Psoas muscle (tissue), 8 donors: ENCODE data around the gene VN1R5. TPM values are rescaled to one million over a fixed set of nuclear protein-coding genes. Genes with fewer than 3 reads are reported as not detected.

ENCODE experiments used
- ATAC-seq, 4 donors: fragments of 200-7000 bp; cut with Tn5 transposase; one replicate each; pipeline ENCODE4 v1.9.1; 2020; ENCODE audit warnings: moderate library complexity in 3 of 4, mild to moderate bottlenecking in 2 of 4
- DNase-seq, 2 donors: peaks; one replicate each; pipeline ENCODE4 v3.0.0-alpha.2; 2020
- H3K27ac ChIP-seq: fragments of 200-600 bp; one replicate; pipeline ENCODE4 v1.8.0; 2022
- H3K27me3 ChIP-seq, 3 donors: fragments of 200-600 bp in 1 of 3; one replicate each; pipeline versions ENCODE4 v1.6.1 to v1.8.0; 2013 to 2022; ENCODE audit warnings: low read length in 2 of 3, mild to moderate bottlenecking in 2 of 3, moderate library complexity in 1 of 3; ENCODE audit not compliant: insufficient read depth in 3 of 3
- H3K36me3 ChIP-seq, 2 donors: fragments of 200-600 bp in 1 of 2; one replicate each; pipeline versions ENCODE4 v1.6.1 to v1.8.0; 2013 to 2022; ENCODE audit warnings: low read depth in 1 of 2, mild to moderate bottlenecking in 1 of 2, moderate library complexity in 1 of 2; ENCODE audit not compliant: insufficient read depth in 1 of 2
- H3K4me1 ChIP-seq: fragments of 200-600 bp; one replicate; pipeline ENCODE4 v1.8.0; 2022
- H3K4me3 ChIP-seq: fragments of 200-600 bp; one replicate; pipeline ENCODE4 v1.8.0; 2022; ENCODE audit warnings: mild to moderate bottlenecking
- H3K9me3 ChIP-seq: fragments of 200-600 bp; one replicate; pipeline ENCODE4 v1.8.0; 2022
- CTCF ChIP-seq: fragments of 200-600 bp; IDR thresholded peaks from one replicate; pipeline ENCODE4 v1.8.0; 2022; ENCODE audit warnings: antibody characterized with exemption
- WGBS, 3 donors: extraction: QIAGEN DNeasy Blood & Tissue Kit; methylation state at CpG; one replicate each; pipeline versions ENCODE4 v1.1.6 to v1.1.7; 2013; 5-methylcytosine and 5-hydroxymethylcytosine counted together
- intact Hi-C, 2 donors: fragments of 100-400 bp; cut with DNase I; formaldehyde crosslinking; loops; one replicate each; pipeline versions ENCODE4 v1.11.0 to v1.14.2; 2022
- polyA plus RNA-seq, 3 donors: library from polyadenylated mRNA; stranded (reverse); fragments of 200-250 nt; gene quantifications; one replicate each; pipeline ENCODE4 v1.2.3, GENCODE V29; 2013
- total RNA-seq, 4 donors: library from RNA; stranded (reverse); fragmentation: NEBNext Ultra II Directional in 2 of 4; extraction: Animal tissue kit (Norgen Biotek cat#: 25700) in 2 of 4; gene quantifications; one replicate each; pipeline versions ENCODE4 v1.2.1 to v1.2.4, GENCODE V29; 2021 to 2023
- donor health status: healthy with polysubstance abuse.
- donor health status: DM: no; HTN: no; CAD: no; lungs with moderate emphysema.
- donor health status: Bipolar disorder and iron deficiency.
- donor health status: healthy.
- donor health status: DM: yes; HTN: yes; CAD: no.
- donor health status: DM: no; HTN: no; CAD: no.
- donor health status: DM: no; HTN: no; CAD: no.
- donor health status: DM: yes; HTN: yes; CAD: no.

Gene VN1R5
- total and polyA plus RNA-seq, 7 donors: not detected

- TF ChIP-seq CTCF: no peak
- no peak for ATAC-seq
- Histone ChIP-seq H3K9me3 (peaks cover 18% of the 10 kb centered on the region), H3K4me3 (no peak overlapping the region), H3K27me3 (no peaks in the 10 kb centered on the region), H3K36me3 (no peaks in the 10 kb centered on the region), H3K4me1 (no peaks in the 10 kb centered on the region), H3K27ac (no peak overlapping the region)
- no peak for DNase-seq
- intact Hi-C loops: no loop called here
Observed at GRCh38 chr1:247246325-247247115, 9.4 kb upstream of the VN1R5 start.

GRCh38 chr1:247247568-247247967, 8.3 kb upstream of the VN1R5 start:
- ATAC-seq (no peak), DNase-seq (no peak)
- no peak for TF ChIP-seq CTCF
- WGBS, 3 donors: 96 to 97% (median 97%) methylated on average over 1 of the region's 1 CpG
- Histone ChIP-seq H3K36me3 (no peaks in the 10 kb centered on the region), H3K4me3 (no peak overlapping the region), H3K4me1 (no peaks in the 10 kb centered on the region), H3K27me3 (no peaks in the 10 kb centered on the region), H3K27ac (no peak overlapping the region), H3K9me3 (peaks cover 18% of the 10 kb centered on the region)
- intact Hi-C loops: no loop called here

GRCh38 chr1:247266053-247266452, 10.2 kb downstream of the VN1R5 start:
- Histone ChIP-seq H3K9me3 (peaks cover 3% of the 10 kb centered on the region), H3K4me3 (no peak overlapping the region), H3K27me3 (no peaks in the 10 kb centered on the region), H3K36me3 (no peaks in the 10 kb centered on the region), H3K4me1 (no peaks in the 10 kb centered on the region), H3K27ac (no peak overlapping the region)
- TF ChIP-seq CTCF: no peak
- WGBS, 3 donors: 82 to 87% (median 83%) methylated on average over 5 of the region's 5 CpGs
- DNase-seq: no peak
- no peak for ATAC-seq
- intact Hi-C loops: no loop called here

DNA sequence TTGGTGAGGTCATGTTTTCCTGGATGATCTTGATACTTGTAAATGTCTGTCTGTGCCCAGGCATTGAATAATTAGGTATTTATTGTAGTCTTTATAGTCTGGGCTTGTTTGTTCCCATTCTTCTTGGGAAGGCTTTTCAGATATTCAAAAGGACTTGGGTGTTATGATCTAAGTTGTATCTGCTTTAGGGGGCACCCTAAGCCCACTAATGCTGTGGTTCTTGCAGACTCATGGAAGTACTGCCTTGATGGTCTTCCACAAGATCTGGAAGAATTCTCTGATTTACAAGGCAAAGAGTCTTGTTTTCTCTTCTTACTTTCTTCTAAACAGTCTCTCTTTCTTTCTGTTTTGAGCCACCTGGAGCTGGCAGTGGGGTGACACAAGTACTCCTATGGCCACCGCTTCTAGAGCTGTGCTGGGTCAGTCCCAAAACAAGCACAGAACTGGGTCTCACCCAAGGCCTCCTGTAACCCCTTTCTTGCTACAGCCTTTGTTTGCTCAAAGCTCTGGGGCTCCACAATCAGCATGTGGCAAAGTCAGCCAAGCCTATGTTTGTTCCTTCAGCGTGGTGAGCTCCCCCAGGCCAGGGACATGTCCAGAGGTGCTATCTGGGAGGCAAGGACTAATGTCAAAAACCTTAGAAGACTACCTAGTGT, 12.6 kb downstream of the VN1R5 start:
- Histone ChIP-seq H3K27ac (no peak overlapping the region), H3K4me1 (peaks cover 2% of the 10 kb centered on the region), H3K4me3 (no peak overlapping the region), H3K36me3 (no peaks in the 10 kb centered on the region), H3K9me3 (peaks cover 3% of the 10 kb centered on the region), H3K27me3 (no peaks in the 10 kb centered on the region)
- WGBS, 3 donors: 77 to 84% (median 80%) methylated on average over 2 of the region's 2 CpGs
- ATAC-seq (no peak), DNase-seq (no peak)
- intact Hi-C loops: no loop called here
- TF ChIP-seq CTCF: no peak
